Thyroid gland (tissue), 4 donors: ENCODE results near the gene HOXB7. TPM values are rescaled to one million over a fixed set of nuclear protein-coding genes. Genes with fewer than 3 reads are reported as not detected.
A peak's percentile ranks its signal among the peaks of the same experiment; 100 is the strongest.

ENCODE experiments used
- DNase-seq, 2 donors: peaks; one replicate each; pipeline ENCODE4 v3.0.0-alpha.2; 2019
- H3K27ac ChIP-seq, 3 donors: fragments of 200-600 bp; sonication (generic); 1 replicate in 2 of 3; 2 replicates in 1 of 3; pipeline ENCODE4 v1.5.1; 2016 to 2019; ENCODE audit warnings: mild to moderate bottlenecking in 1 of 3, moderate library complexity in 1 of 3
- H3K27me3 ChIP-seq: fragments of 200-600 bp; sonication (generic); one replicate; pipeline ENCODE4 v1.5.1; 2019
- H3K36me3 ChIP-seq, 2 donors: fragments of 200-600 bp; sonication (generic); one replicate each; pipeline ENCODE4 v1.5.1; 2016 to 2019
- H3K4me1 ChIP-seq, 2 donors: fragments of 200-600 bp; sonication (generic); one replicate each; pipeline ENCODE4 v1.5.1; 2017 to 2019
- H3K4me3 ChIP-seq, 3 donors: fragments of 200-600 bp; sonication (generic); replicated peaks in 1 of 3; 1 replicate in 2 of 3; 2 replicates in 1 of 3; pipeline ENCODE4 v1.5.1; 2016; ENCODE audit warnings: mild to moderate bottlenecking in 1 of 3
- H3K9me3 ChIP-seq: fragments of 200-600 bp; sonication (generic); one replicate; pipeline ENCODE4 v1.5.1; 2017
- POLR2A ChIP-seq, 2 donors: fragments of 450-650 bp; IDR thresholded peaks; one replicate each; pipeline ENCODE4 v1.6.1; 2017; ENCODE audit warnings: antibody characterized with exemption in 2 of 2, mild to moderate bottlenecking in 2 of 2, moderate library complexity in 1 of 2
- WGBS, 2 donors: methylation state at CpG; one replicate each; pipeline ENCODE4 v1.1.5; 2017; 5-methylcytosine and 5-hydroxymethylcytosine counted together
- intact Hi-C: fragments of 100-400 bp; cut with DNase I; formaldehyde crosslinking; loops from one replicate; pipeline ENCODE4 v1.15.1; 2023
- total RNA-seq, 4 donors: library from RNA; depleted of rRNA; stranded (reverse); fragments of >200 nt; gene quantifications; one replicate each; pipeline ENCODE4 v1.2.3, GENCODE V29; 2016
- TF ChIP-seq, protein P1 (sequence below), 6 experiments: fragments of 200-600 bp in 3 of 6; fragments of 450-650 bp in 3 of 6; sonication (generic) in 3 of 6; IDR thresholded peaks; one replicate each; pipeline ENCODE4 v1.5.1; 2016 to 2019; ENCODE audit warnings: antibody characterized with exemption in 6 of 6, mild to moderate bottlenecking in 2 of 6, inconsistent platforms in 1 of 6, moderate library complexity in 1 of 6

HOXB7 gene
- total RNA-seq, 4 donors from 2014 or later: 1.0 to 2.8 (median 1.3) TPM; not detected in 1

DNA sequence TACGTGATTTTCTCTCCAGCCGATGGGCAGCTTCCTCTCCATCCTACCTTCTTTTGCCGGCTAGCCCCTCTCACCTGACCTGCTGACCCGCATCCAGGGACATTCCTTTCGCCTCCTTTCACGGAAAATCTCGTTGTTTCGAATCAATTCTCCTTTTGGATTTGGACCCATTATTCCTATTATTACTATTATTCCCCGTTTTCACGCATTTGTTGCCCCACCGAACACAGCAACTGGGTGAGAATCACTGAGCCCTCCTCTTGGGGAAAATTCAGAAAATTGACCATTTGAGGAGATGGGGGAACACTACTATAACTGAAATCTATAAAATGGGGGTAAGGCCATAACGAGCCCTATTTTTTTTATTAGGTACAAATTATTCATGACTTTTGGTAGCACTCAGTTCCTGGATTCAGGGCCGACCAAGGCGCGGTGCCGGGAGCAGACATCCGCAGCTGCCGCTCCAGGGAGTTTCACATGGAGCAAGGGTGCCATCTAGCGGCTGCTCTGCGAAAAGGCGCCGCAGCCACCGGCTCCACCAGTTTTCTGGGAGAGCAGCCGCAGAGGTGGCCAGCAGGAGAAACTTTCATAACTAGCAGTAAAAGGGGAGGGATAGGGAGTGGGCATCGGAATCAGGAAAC is 7.6 kb upstream of the HOXB7 start:
- H3K27me3 ChIP-seq: peaks cover 91% of the 10 kb centered on the region
- H3K4me3 ChIP-seq: no peak overlapping the region
- no peaks in the 10 kb centered on the region for H3K9me3 ChIP-seq
- no peak overlapping the region for H3K27ac ChIP-seq
- TF ChIP-seq POLR2A (IDR thresholded peaks at IDR 0.05): no peak
- TF ChIP-seq, protein P1, sequence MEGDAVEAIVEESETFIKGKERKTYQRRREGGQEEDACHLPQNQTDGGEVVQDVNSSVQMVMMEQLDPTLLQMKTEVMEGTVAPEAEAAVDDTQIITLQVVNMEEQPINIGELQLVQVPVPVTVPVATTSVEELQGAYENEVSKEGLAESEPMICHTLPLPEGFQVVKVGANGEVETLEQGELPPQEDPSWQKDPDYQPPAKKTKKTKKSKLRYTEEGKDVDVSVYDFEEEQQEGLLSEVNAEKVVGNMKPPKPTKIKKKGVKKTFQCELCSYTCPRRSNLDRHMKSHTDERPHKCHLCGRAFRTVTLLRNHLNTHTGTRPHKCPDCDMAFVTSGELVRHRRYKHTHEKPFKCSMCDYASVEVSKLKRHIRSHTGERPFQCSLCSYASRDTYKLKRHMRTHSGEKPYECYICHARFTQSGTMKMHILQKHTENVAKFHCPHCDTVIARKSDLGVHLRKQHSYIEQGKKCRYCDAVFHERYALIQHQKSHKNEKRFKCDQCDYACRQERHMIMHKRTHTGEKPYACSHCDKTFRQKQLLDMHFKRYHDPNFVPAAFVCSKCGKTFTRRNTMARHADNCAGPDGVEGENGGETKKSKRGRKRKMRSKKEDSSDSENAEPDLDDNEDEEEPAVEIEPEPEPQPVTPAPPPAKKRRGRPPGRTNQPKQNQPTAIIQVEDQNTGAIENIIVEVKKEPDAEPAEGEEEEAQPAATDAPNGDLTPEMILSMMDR (IDR thresholded peaks at IDR 0.05): peak; percentile 92 to 96 (median 95)
- H3K4me1 ChIP-seq: peaks cover 4 to 12% of the 10 kb centered on the region in 2 donors
- peak; percentile 83 to 85 for DNase-seq
- 3 to 4% methylated on average over 25 of the region's 25 CpGs for WGBS, 2 donors
- H3K36me3 ChIP-seq: no peaks in the 10 kb centered on the region
- intact Hi-C loops: loop anchor here (10.0 kb wide), 1 partner anchor 284 kb away; no protein-coding TSS in a partner anchor

DNA sequence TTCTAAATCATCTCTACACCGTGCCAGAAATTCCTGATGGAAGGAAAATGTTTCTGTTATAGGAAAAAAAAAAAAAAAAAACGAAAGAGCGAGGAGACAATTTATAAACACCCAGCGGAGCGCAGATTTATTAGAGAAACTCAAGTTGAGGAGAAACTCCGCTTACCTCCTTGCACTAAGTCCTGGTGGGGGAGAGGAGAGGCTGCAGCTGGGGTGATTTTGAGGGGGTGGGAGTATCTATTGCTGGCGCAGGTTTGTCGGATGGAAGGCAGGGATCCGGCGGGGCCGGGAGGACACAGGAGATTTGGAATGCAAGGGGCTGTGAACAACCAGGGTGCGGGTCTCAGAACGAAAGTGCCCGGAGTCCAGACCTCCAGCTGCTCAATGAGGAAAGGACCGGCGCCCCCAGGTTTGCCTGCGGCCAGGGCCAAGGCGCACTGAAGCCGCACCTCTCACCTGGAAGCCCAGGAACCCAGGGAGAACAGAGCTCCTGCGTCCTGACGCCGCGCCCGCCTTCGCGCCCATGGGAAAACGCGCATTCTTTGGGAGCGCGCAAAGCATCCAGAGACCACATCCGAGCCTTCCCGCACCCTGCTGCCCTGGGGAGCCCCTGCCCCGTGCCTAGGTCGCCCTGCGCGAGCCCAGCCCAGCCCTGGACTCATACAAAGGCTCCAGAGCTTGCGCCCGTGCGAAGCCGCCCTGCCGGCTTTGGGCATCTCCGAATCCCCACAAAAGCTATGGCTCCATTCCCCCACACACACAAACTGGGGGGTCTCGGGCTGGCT is 6.8 kb upstream of the HOXB7 start:
- H3K27me3 ChIP-seq: peaks cover 92% of the 10 kb centered on the region
- no peak for DNase-seq
- TF ChIP-seq, protein P1 (IDR thresholded peaks at IDR 0.05): no peak
- TF ChIP-seq POLR2A (IDR thresholded peaks at IDR 0.05): no peak
- intact Hi-C loops: loop anchor here (10.0 kb wide), 1 partner anchor 283 kb away; no protein-coding TSS in a partner anchor
- H3K4me3 ChIP-seq: no peak overlapping the region
- no peaks in the 10 kb centered on the region for H3K36me3 ChIP-seq
- H3K4me1 ChIP-seq: peaks cover 4 to 14% of the 10 kb centered on the region in 2 donors
- 5 to 9% methylated on average over 27 to 37 of the region's 43 CpGs for WGBS, 2 donors
- no peak overlapping the region for H3K27ac ChIP-seq
- no peaks in the 10 kb centered on the region for H3K9me3 ChIP-seq

DNA sequence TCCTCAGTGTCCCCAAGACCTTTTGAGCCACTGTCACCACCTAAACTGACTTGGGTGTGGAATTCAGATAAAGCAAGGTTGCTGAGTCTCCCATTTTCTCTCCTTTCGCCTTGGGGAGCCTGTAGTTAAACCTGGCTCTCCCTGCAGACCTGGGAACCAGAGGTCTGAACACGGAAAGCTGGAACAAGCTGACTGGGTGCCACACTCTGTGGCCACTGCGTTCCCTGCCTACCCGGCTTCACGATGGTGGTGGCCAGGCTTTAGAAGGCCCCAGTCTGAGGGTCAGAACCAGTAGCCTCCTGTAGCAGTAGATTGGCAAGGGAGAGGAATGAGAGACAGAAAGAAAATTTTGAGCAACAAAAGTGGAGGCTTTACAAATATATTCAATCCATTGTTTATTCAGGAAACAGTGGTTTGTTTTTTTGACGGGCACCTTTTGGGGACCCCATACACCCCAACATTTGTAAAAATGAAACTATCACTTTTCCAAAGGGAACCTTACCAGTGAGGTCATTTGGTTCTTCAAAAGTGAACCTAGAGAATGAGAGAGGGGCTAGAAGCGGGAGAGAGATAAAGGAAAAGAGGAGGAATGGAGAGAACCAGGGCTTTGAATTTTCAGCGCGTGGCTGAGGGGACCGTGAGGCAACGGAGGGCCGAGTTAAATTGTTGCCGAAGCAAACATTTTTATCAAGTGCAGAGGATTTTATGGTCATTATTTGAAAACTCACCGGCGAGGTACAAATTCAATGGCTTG is 6.1 kb upstream of the HOXB7 start:
- Histone ChIP-seq H3K4me3 (no peak overlapping the region), H3K9me3 (no peaks in the 10 kb centered on the region), H3K4me1 (peaks cover 4 to 21% of the 10 kb centered on the region in 2 donors), H3K27ac (no peak overlapping the region), H3K27me3 (peaks cover 96% of the 10 kb centered on the region), H3K36me3 (no peaks in the 10 kb centered on the region)
- intact Hi-C loops: loop anchor here (10.0 kb wide), 1 partner anchor 282 kb away; no protein-coding TSS in a partner anchor
- DNase-seq: no peak
- WGBS, 2 donors: 12 to 17% methylated on average over 15 of the region's 15 CpGs
- no peak for TF ChIP-seq POLR2A (IDR thresholded peaks at IDR 0.05)
- TF ChIP-seq, protein P1 (IDR thresholded peaks at IDR 0.05): no peak

DNA sequence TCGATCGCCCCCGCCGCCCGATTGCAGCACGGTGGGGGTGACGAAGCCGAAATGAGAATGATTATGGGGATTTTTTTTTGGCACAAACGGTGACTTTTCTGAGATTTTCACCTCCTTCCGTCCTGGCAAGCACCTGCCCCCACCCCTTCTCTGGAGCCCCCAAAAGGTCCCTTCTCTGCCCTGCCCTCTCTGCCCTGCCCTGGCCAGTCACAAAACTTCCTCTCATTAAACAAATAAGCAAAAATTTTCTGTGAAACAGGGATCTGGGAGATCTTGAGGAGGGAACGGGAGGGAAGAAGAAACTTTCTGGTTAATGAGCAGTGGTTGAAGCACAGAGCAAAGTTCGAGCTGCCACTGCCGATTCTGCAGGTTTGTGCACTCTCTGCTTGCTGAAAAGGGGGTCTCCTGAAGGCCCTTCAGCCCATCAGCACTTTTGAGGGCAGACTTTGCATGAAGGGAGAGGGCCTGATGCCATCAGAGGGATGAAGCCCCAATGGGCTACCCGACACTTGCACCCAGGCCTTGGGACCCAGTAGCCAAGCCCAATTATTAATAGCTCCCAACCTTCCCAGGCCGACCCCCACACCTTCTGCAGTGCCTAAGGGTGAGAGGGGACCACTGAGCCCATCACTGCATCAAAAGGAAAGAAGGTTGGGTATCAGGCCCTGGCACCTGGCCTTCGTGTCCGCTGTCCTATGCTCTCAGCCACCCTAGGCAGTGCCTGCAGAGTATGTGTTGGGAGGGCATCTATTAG is 5.3 kb upstream of the HOXB7 start:
- DNase-seq: no peak
- Histone ChIP-seq H3K36me3 (no peaks in the 10 kb centered on the region), H3K9me3 (no peaks in the 10 kb centered on the region), H3K4me3 (no peak overlapping the region), H3K27ac (no peak overlapping the region), H3K4me1 (peaks cover 4 to 29% of the 10 kb centered on the region in 2 donors), H3K27me3 (peaks cover 94% of the 10 kb centered on the region)
- no peak for TF ChIP-seq POLR2A (IDR thresholded peaks at IDR 0.05)
- TF ChIP-seq, protein P1 (IDR thresholded peaks at IDR 0.05): no peak
- WGBS, 2 donors: 14 to 22% methylated on average over 15 to 17 of the region's 17 CpGs
- intact Hi-C loops: loop anchor here (10.0 kb wide), 1 partner anchor 281 kb away; no protein-coding TSS in a partner anchor
